A549 (cell line): ENCODE measurements around the gene RFC1. TPM values are rescaled to one million over a fixed set of nuclear protein-coding genes. Genes with fewer than 3 reads are reported as not detected.

Source experiments
- ATAC-seq, 2 experiments: fragments of 200-7000 bp in 1 of 2; fragments of >200 bp in 1 of 2; cut with Nextera tagmentation in 1 of 2; cut with Tn5 transposase in 1 of 2; 3 replicates each; pipeline versions ENCODE4 v1.8.0 to v1.9.1; 2018 to 2020; ENCODE audit warnings: mild to moderate bottlenecking in 1 of 2, moderate library complexity in 1 of 2
- CTCF ChIA-PET: fragments of 300-600 bp; sonication (Branson Sonifier 250); formaldehyde crosslinking; extraction: SDS; loops from one replicate; lab custom pipeline; 2021; ENCODE audit warnings: antibody characterized with exemption, inconsistent platforms; lab: Yijun Ruan, JAX
- POLR2A ChIA-PET: fragments of 350-600 bp; formaldehyde crosslinking; extraction: SDS; loops from one replicate; lab custom pipeline; 2021; ENCODE audit warnings: antibody characterized with exemption, inconsistent platforms; lab: Yijun Ruan, JAX
- DNase-seq, 2 experiments: peaks; one replicate each; pipeline versions ENCODE4 v3.0.0 to v3.0.0-alpha.2; 2011 to 2016; ENCODE audit warnings: low read depth in 1 of 2, low spot score in 1 of 2
- FAIRE-seq: peaks from 2 replicates; lab custom pipeline; 2011; peaks lifted over from hg19 to GRCh38; lab: Jason Lieb, UNC
- H3K27ac ChIP-seq, 2 experiments: fragments of >200 bp; sonication (Bioruptor Twin); formaldehyde crosslinking; 3 replicates each; pipeline ENCODE4 v1.5.1; 2016 to 2017
- H3K4me1 ChIP-seq: fragments of >200 bp; sonication (Bioruptor Twin); formaldehyde crosslinking; 3 replicates; pipeline ENCODE4 v1.6.1; 2016
- H3K4me2 ChIP-seq: fragments of >200 bp; sonication (Bioruptor Twin); formaldehyde crosslinking; 3 replicates; pipeline ENCODE4 v1.6.1; 2016
- H3K4me3 ChIP-seq: fragments of >200 bp; sonication (Bioruptor Twin); formaldehyde crosslinking; 3 replicates; pipeline ENCODE4 v1.5.1; 2016
- H3K9me3 ChIP-seq: fragments of >200 bp; sonication (Bioruptor Twin); formaldehyde crosslinking; 3 replicates; pipeline ENCODE4 v1.6.1; 2016
- BHLHE40 ChIP-seq: IDR thresholded peaks from 2 replicates; pipeline ENCODE4 v1.6.1; 2012; ENCODE audit warnings: low read depth, low read length, inconsistent platforms
- CBX2 ChIP-seq: fragments of 200-600 bp; sonication (generic); IDR thresholded peaks from 2 replicates; pipeline ENCODE4 v1.6.1; 2016; ENCODE audit warnings: low read depth, mild to moderate bottlenecking, borderline replicate concordance
- CBX8 ChIP-seq: fragments of 200-600 bp; sonication (generic); IDR thresholded peaks from 2 replicates; pipeline ENCODE4 v1.6.1; 2016
- EHMT2 ChIP-seq: fragments of 200-600 bp; sonication (generic); IDR thresholded peaks from 2 replicates; pipeline ENCODE4 v1.6.1; 2016; ENCODE audit warnings: antibody characterized with exemption, low read depth, mild to moderate bottlenecking, moderate library complexity
- ELK1 ChIP-seq: fragments of 150-350 bp; IDR thresholded peaks from 2 replicates; pipeline ENCODE4 v1.6.1; 2014; ENCODE audit warnings: low read depth, mild to moderate bottlenecking, low read length
- GATA3 ChIP-seq: IDR thresholded peaks from 2 replicates; pipeline ENCODE4 v1.6.1; 2012; ENCODE audit warnings: borderline replicate concordance
- HEYL ChIP-seq: fragments of 250-450 bp; sonication (Bioruptor Pico); IDR thresholded peaks from 2 replicates; pipeline ENCODE4 v1.8.0; 2021; ENCODE audit warnings: mild to moderate bottlenecking, moderate library complexity
- HMGXB4 ChIP-seq: fragments of 250-450 bp; sonication (Bioruptor Pico); IDR thresholded peaks from 2 replicates; pipeline ENCODE4 v1.5.0; 2021; ENCODE audit warnings: mild to moderate bottlenecking, moderate library complexity, borderline replicate concordance
- HOXA7 ChIP-seq: fragments of 250-450 bp; sonication (Bioruptor Pico); IDR thresholded peaks from 2 replicates; pipeline ENCODE4 v1.5.0; 2020; ENCODE audit warnings: mild to moderate bottlenecking, moderate library complexity
- HOXB13 ChIP-seq: fragments of 250-450 bp; sonication (Bioruptor Pico); IDR thresholded peaks from 2 replicates; pipeline ENCODE4 v1.5.0; 2020; ENCODE audit warnings: low read depth, mild to moderate bottlenecking, moderate library complexity
- HOXB5 ChIP-seq: fragments of 250-450 bp; sonication (Bioruptor Pico); IDR thresholded peaks from 2 replicates; pipeline ENCODE4 v1.5.0; 2020; ENCODE audit warnings: mild to moderate bottlenecking, moderate library complexity
- JUN ChIP-seq, 2 experiments: fragments of >200 bp; sonication (Bioruptor Twin); formaldehyde crosslinking; IDR thresholded peaks; 2 replicates in 1 of 2; 3 replicates in 1 of 2; pipeline ENCODE4 v1.6.1; 2016 to 2017
- KDM5A ChIP-seq: fragments of 200-600 bp; sonication (generic); IDR thresholded peaks from 2 replicates; pipeline ENCODE4 v1.6.1; 2016; ENCODE audit warnings: antibody characterized with exemption, mild to moderate bottlenecking
- MYC ChIP-seq: IDR thresholded peaks from 2 replicates; pipeline ENCODE4 v1.6.1; 2012; ENCODE audit warnings: mild to moderate bottlenecking, inconsistent platforms, low read length, improper control_type of control experiment, borderline replicate concordance
- PHF8 ChIP-seq: fragments of 200-600 bp; sonication (generic); IDR thresholded peaks from 2 replicates; pipeline ENCODE4 v1.6.1; 2016; ENCODE audit warnings: low read depth, mild to moderate bottlenecking, antibody characterized with exemption, moderate library complexity, borderline replicate concordance
- RCOR1 ChIP-seq: fragments of 150-350 bp; IDR thresholded peaks from 2 replicates; pipeline ENCODE4 v1.6.1; 2014; ENCODE audit warnings: antibody characterized with exemption, low read length, low read depth
- RFX5 ChIP-seq: fragments of 450-650 bp; IDR thresholded peaks from 2 replicates; pipeline ENCODE4 v1.7.1; 2014; ENCODE audit warnings: antibody characterized with exemption, mild to moderate bottlenecking, moderate library complexity
- RNF2 ChIP-seq: fragments of 200-600 bp; sonication (generic); IDR thresholded peaks from 2 replicates; pipeline ENCODE4 v1.6.1; 2016; ENCODE audit warnings: low read depth, mild to moderate bottlenecking, antibody characterized with exemption, moderate library complexity, borderline replicate concordance
- SMC3 ChIP-seq: fragments of >200 bp; sonication (Bioruptor Twin); formaldehyde crosslinking; IDR thresholded peaks from 3 replicates; pipeline ENCODE4 v1.6.1; 2018; ENCODE audit warnings: inconsistent platforms
- SREBF2 ChIP-seq: fragments of 450-650 bp; IDR thresholded peaks from 2 replicates; pipeline ENCODE4 v1.6.1; 2014; ENCODE audit warnings: mild to moderate bottlenecking, moderate library complexity
- TFCP2L1 ChIP-seq: fragments of 250-450 bp; sonication (Bioruptor Pico); IDR thresholded peaks from 2 replicates; pipeline ENCODE4 v1.5.0; 2021; ENCODE audit warnings: mild to moderate bottlenecking
- TP53 ChIP-seq: fragments of 250-450 bp; sonication (Bioruptor Pico); IDR thresholded peaks from 2 replicates; pipeline ENCODE4 v1.5.0; 2021; ENCODE audit warnings: mild to moderate bottlenecking, moderate library complexity
- ZFP36 ChIP-seq: fragments of 450-650 bp; IDR thresholded peaks from 2 replicates; pipeline ENCODE4 v1.6.1; 2014; ENCODE audit warnings: borderline replicate concordance; ENCODE audit not compliant: partially characterized antibody
- ZNF302 ChIP-seq: fragments of 250-450 bp; sonication (Bioruptor Pico); IDR thresholded peaks from 2 replicates; pipeline ENCODE4 v1.9.0; 2021; ENCODE audit warnings: inconsistent platforms, mild to moderate bottlenecking, moderate library complexity
- ZSCAN20 ChIP-seq: fragments of 250-450 bp; sonication (Bioruptor Pico); IDR thresholded peaks from 2 replicates; pipeline ENCODE4 v1.8.0; 2022; ENCODE audit warnings: mild to moderate bottlenecking, moderate library complexity
- WGBS: methylation state at CpG from one replicate; pipeline ENCODE4 v1.1.6; 2017; ENCODE audit errors: missing lambda C conversion rate; 5-methylcytosine and 5-hydroxymethylcytosine counted together
- polyA plus RNA-seq, 4 experiments: library from polyadenylated mRNA; depleted of rRNA in 3 of 4; stranded (reverse); fragments of >200 nt; fragmentation: RNase III in 1 of 4; extraction: RNeasy Plus Mini Kit Qiagen cat#74134 plus additional on column Dnase treatment in 1 of 4; gene quantifications; 2 replicates in 3 of 4; 3 replicates in 1 of 4; pipeline ENCODE4 v1.2.3, GENCODE V29; 2011 to 2017
- TF ChIP-seq, protein P1 (sequence below): fragments of 450-650 bp; IDR thresholded peaks from 2 replicates; pipeline ENCODE4 v1.6.1; 2014; ENCODE audit warnings: antibody characterized with exemption
- TF ChIP-seq, protein P2 (sequence below): IDR thresholded peaks from 2 replicates; pipeline ENCODE4 v1.6.1; 2012
- TF ChIP-seq, protein P3 (sequence below): fragments of >200 bp; sonication (Bioruptor Twin); formaldehyde crosslinking; IDR thresholded peaks from 3 replicates; pipeline ENCODE4 v1.6.1; 2016

RFC1 gene
- polyA plus RNA-seq, 2 of the 4 experiments (the other 2 are of a cell fraction) = 24.5 to 46.5 TPM

DNA sequence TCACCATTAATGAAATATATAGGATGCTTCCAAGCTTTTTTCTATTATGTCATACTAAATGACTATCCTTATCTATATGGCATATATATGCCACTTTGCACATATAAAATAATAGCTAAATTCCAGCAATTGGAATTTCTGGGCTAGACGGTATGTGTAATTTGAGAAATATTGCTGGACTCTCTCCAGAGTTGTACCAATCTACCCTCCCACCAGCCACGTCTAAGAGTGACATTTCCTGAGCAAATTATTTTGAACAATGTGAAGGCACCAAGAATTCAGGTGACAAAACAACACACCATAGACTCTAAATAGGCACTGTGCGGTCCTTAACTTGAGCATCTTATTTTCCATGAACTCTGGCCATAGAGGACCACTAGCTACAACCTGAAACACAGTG, 62.3 kb downstream of the RFC1 start:
- Histone ChIP-seq H3K9me3 (no peaks in the 10 kb centered on the region), H3K4me3 (no peak overlapping the region), H3K27ac (peak overlapping the region in 1 of 2 experiments; percentile 80; a peak in 4 of 6 replicates), H3K4me2 (no peak overlapping the region), H3K4me1 (peaks cover 19% of the 10 kb centered on the region)
- no peak for ATAC-seq
- whole genome bisulfite sequencing = 89% methylated on average over 3 of the region's 3 CpGs
- FAIRE-seq = no peak
- CTCF ChIA-PET = interaction anchor here (1.3 kb wide), 1 partner anchor 107 kb away, joined by 3 read pairs; no protein-coding TSS in a partner anchor
- no peak for TF ChIP-seq HOXB5 (CRISPR knock-in tag)
- no peak for TF ChIP-seq TFCP2L1 (CRISPR knock-in tag)
- no peak for TF ChIP-seq ZFP36
- TF ChIP-seq HMGXB4 = no peak
- no peak for TF ChIP-seq CBX8
- POLR2A ChIA-PET = no interaction called here
- DNase-seq = no peak

DNA sequence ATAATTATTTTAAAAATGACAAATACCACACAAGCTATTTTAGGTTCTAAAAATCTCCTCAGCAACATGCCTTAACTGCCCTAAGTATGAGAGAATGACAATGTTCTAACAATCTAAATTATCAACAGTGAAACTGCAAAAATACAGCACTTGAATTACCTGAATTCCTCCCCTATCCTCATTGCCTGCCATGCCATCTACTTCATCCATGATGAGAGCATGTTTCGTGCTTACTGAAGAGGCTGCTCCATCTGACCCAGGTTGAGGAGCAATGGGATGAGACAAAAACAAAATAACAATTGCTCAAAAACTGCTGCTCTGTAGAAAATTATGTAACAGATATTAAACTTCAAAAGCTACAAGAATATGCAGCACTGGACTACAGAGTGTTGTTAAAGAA, 63.3 kb downstream of the RFC1 start:
- POLR2A ChIA-PET = no interaction called here
- no peak overlapping the region for H3K4me3 ChIP-seq

DNA sequence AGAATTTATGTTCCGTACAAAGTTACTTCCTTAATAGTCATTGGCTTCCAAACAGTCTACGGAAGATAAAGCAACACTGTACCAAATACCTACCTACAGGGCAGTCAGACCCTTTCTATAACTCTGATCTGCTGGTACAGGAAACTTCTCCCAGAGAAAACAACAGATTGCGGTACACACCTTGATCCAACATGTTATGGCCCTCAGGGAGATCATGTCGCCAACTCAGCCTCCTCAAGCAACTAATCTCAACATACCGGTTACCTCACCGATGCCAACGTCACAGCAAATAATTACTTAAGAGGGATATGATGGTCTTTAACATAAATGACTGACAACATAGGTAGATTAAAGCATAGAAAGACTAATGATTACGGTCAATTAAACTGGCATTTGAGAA, 70.4 kb downstream of the RFC1 start:
- 95% methylated on average over 8 of the region's 8 CpGs for WGBS
- no peak overlapping the region for H3K4me2 ChIP-seq
- H3K4me3 ChIP-seq = no peak overlapping the region
- no peak overlapping the region for H3K27ac ChIP-seq
- FAIRE-seq (no peak), DNase-seq (no peak), ATAC-seq (no peak)
- no peaks in the 10 kb centered on the region for H3K4me1 ChIP-seq
- TF ChIP-seq PHF8 (no peak), RNF2 (no peak), ELK1 (no peak), GATA3 (no peak), HOXB13 (CRISPR knock-in tag) (no peak), CBX8 (no peak), JUN (IDR thresholded peaks at IDR 0.05) (no peak), TP53 (CRISPR knock-in tag) (no peak), HOXB5 (CRISPR knock-in tag) (no peak), BHLHE40 (no peak), RCOR1 (no peak), EHMT2 (no peak), SMC3 (no peak), CBX2 (no peak), ZSCAN20 (CRISPR knock-in tag) (no peak), ZNF302 (CRISPR knock-in tag) (no peak), KDM5A (no peak), HEYL (CRISPR knock-in tag) (no peak)
- TF ChIP-seq, protein P1, sequence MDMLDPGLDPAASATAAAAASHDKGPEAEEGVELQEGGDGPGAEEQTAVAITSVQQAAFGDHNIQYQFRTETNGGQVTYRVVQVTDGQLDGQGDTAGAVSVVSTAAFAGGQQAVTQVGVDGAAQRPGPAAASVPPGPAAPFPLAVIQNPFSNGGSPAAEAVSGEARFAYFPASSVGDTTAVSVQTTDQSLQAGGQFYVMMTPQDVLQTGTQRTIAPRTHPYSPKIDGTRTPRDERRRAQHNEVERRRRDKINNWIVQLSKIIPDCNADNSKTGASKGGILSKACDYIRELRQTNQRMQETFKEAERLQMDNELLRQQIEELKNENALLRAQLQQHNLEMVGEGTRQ = no peak
- TF ChIP-seq, protein P2, sequence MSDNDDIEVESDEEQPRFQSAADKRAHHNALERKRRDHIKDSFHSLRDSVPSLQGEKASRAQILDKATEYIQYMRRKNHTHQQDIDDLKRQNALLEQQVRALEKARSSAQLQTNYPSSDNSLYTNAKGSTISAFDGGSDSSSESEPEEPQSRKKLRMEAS = no peak
- POLR2A ChIA-PET = no interaction called here
- CTCF ChIA-PET = no interaction called here
- H3K9me3 ChIP-seq = no peaks in the 10 kb centered on the region

More for the DNA sequence above, 63.3 kb downstream of the RFC1 start:
- H3K4me1 ChIP-seq = peaks cover 19% of the 10 kb centered on the region
- 89% methylated on average over 1 of the region's 1 CpG for WGBS
- no peak overlapping the region for H3K27ac ChIP-seq
- DNase-seq = no peak
- no peak for ATAC-seq
- FAIRE-seq = no peak
- no peak overlapping the region for H3K4me2 ChIP-seq
- CTCF ChIA-PET = interaction anchor here (1.3 kb wide), 1 partner anchor 108 kb away, joined by 3 read pairs; no protein-coding TSS in a partner anchor
- TF ChIP-seq ELK1 = no peak
- TF ChIP-seq MYC = no peak
- no peak for TF ChIP-seq SREBF2
- no peak for TF ChIP-seq HEYL (CRISPR knock-in tag)
- no peak for TF ChIP-seq EHMT2
- TF ChIP-seq, protein P3, sequence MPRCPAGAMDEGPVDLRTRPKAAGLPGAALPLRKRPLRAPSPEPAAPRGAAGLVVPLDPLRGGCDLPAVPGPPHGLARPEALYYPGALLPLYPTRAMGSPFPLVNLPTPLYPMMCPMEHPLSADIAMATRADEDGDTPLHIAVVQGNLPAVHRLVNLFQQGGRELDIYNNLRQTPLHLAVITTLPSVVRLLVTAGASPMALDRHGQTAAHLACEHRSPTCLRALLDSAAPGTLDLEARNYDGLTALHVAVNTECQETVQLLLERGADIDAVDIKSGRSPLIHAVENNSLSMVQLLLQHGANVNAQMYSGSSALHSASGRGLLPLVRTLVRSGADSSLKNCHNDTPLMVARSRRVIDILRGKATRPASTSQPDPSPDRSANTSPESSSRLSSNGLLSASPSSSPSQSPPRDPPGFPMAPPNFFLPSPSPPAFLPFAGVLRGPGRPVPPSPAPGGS = no peak
- TF ChIP-seq HOXA7 (CRISPR knock-in tag) = no peak
- no peak for TF ChIP-seq RFX5
- no peaks in the 10 kb centered on the region for H3K9me3 ChIP-seq
